ENCODE measurements around the gene ENDOD1.
A peak's percentile ranks its signal among the peaks of the same experiment; 100 is the strongest.

Gene ENDOD1

GRCh38 chr11:95093548-95093947 lies 3.9 kb downstream of the ENDOD1 start:
- DNase-seq (ENCODE audit: low read depth) = no peak
- no peak overlapping the region for H3K4me3 ChIP-seq (ENCODE audit: low read depth, low read length)
- no peak for TF ChIP-seq CTCF (conservative IDR thresholded peaks at IDR 0.05; ENCODE audit: low read depth, low read length)

DNA sequence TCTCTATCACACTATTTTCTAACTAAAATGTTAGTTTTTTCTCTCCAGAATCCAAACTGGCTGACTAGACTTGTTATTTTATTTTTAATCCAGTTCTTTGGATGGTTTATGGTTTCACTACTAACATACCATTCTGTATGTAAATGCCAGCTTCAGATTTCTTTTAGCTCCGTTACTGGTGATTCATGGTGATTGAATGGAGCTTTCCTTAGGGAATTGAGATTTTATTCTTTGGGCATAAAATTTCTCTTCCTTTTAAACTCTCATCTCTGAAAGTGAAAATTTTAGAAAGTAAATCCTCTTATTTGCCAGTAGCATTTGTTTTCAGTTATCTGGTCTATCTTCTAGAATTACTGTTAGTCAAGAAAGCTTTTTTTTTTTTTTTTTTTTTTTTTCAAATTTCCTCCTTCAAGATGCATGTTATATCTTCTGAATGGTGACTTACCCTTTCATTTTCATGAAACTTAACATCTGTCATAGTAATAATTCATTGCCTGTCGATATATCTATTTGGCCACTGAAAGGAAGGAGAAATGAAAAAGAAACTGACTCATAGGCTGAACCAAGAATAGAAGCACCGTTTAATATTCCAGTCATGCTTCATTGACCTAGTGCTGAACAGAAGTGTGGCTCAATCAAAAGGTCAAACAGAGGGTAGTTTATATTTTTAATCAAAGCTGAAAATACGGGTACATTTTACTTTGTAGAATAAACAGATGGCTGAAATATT lies 6.4 kb downstream of the ENDOD1 start:
- TF ChIP-seq CTCF (conservative IDR thresholded peaks at IDR 0.05; ENCODE audit: low read depth, low read length) = no peak
- H3K4me3 ChIP-seq (ENCODE audit: low read depth, low read length) = no peak overlapping the region
- peak; percentile 73 for DNase-seq (ENCODE audit: low read depth)

GRCh38 chr11:95097209-95097608 lies 7.6 kb downstream of the ENDOD1 start:
- no peak for TF ChIP-seq CTCF (conservative IDR thresholded peaks at IDR 0.05; ENCODE audit: low read depth, low read length)
- H3K4me3 ChIP-seq (ENCODE audit: low read depth, low read length) = no peak overlapping the region
- no peak for DNase-seq (ENCODE audit: low read depth)

DNA sequence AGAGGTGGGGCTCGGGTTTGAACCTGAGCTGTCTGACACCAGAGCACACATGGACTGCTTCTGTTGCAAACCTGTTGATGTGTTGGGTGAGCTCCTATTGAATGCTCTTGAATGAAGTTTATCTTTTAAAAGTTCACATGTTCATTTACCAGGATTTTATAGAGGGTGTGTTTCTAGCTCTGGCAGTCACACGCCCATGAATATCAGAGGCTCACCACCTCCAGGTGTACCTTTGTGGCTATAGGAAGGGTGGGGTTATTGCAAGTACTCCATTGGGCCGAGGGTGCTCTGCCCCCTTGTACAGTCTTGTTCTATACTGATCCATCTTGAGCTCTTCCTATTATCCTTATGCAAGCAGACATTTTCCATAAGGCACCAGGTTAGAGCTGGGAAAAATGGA lies 9.2 kb downstream of the ENDOD1 start:
- DNase-seq (ENCODE audit: low read depth) = no peak
- TF ChIP-seq CTCF (conservative IDR thresholded peaks at IDR 0.05; ENCODE audit: low read depth, low read length) = no peak
- no peak overlapping the region for H3K4me3 ChIP-seq (ENCODE audit: low read depth, low read length)

- no peak for TF ChIP-seq CTCF (conservative IDR thresholded peaks at IDR 0.05; ENCODE audit: low read depth, low read length)
- no peak overlapping the region for H3K4me3 ChIP-seq (ENCODE audit: low read depth, low read length)
- DNase-seq (ENCODE audit: low read depth) = no peak
These were observed 10.6 kb downstream of the ENDOD1 start for GRCh38 chr11:95100191-95100648.

GRCh38 chr11:95100856-95101507 lies 11.3 kb downstream of the ENDOD1 start:
- H3K4me3 ChIP-seq (ENCODE audit: low read depth, low read length) = no peak overlapping the region
- no peak for DNase-seq (ENCODE audit: low read depth)
- no peak for TF ChIP-seq CTCF (conservative IDR thresholded peaks at IDR 0.05; ENCODE audit: low read depth, low read length)

- no peak for DNase-seq (ENCODE audit: low read depth)
- TF ChIP-seq CTCF (conservative IDR thresholded peaks at IDR 0.05; ENCODE audit: low read depth, low read length) = no peak
- H3K4me3 ChIP-seq (ENCODE audit: low read depth, low read length) = no peak overlapping the region
These were observed 12.3 kb downstream of the ENDOD1 start for GRCh38 chr11:95101935-95102334.

Data from choroid plexus epithelial cell (primary cell).